ENCODE data around the gene EFL1.

Gene EFL1

GRCh38 chr15:82114660-82115059 is 147.9 kb downstream of the EFL1 start:
- DNase-seq: no peak

DNA sequence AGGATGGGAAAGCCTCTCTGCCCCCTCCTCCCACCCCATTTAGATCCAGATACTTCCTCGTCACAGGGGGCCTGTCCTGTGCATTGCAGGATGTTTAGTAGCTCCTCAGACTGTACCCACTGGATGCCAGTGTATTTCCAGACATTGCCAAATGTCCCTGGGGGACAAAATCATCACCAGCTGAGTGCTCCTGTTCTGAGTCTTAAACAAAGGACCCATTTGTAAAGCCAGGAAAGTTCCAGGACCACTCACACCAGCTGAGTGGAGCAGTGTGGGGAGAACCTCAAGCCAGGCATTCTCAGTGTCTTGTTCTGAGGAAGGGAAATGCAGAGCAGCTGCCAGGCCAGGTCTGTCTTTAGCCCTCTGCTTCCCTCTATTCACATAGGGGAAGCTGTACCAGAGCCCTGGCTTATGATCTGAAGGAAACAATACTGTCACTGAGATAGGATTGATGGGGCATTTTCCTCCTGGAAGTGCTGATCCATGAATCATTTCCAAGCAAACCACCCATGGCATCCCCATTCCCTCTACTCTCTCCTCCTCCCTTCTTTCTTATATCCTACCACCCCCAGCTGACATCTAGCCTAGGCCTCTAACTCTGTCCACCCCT is 149.3 kb downstream of the EFL1 start:
- DNase-seq: no peak

- no peak for DNase-seq
These were observed 150.6 kb downstream of the EFL1 start for GRCh38 chr15:82111918-82112317.

GRCh38 chr15:82110144-82110543 is 152.4 kb downstream of the EFL1 start:
- DNase-seq: no peak

DNA sequence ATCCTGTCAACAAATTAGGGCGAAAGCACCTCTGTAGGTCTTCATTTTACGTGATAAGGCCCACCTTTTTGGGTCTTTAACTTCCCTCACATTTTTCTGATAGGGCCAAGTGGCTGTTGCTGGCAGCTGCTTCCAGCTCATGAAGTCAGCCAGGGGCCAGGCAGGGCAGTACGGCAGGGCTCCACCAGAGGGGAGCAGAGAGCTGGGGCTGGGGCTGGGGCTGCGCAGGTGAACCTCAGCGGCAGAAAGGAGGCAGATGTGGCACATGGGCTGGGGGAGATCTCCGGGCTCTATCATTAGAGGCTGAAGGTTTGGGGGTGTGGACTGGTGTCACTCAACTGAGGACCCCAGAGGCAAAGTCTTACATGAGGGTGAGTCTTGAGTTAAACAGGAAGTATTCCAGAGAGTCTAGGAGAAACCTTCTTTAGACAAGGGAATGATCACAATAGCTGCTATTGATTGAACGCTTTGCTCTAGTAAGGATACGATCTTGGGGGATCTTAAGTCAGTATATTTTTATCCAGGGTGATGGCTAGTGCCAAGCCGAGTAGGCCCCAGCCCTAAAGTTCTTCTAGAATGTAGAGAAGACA is 153.9 kb downstream of the EFL1 start:
- peak; percentile 56 for DNase-seq

DNA sequence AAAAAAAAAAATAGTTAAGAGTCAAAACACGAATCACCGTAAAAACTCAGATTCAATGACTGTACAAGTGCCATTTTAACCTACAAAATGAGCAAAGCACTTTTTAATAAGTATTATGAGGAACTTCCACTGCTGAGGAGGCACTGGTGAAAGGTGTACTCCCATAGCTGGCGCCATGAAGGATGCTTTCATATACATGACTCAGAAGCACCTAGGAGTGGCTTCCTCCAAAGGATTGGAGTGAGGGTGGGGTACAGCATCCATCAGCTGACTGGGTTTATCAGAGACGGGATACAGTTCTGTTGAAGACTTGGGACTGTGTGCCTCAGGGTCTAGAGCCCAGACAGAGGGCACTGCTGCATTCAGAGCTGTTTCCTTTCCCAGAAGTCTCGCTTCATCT is 155.9 kb downstream of the EFL1 start:
- DNase-seq: no peak

DNA sequence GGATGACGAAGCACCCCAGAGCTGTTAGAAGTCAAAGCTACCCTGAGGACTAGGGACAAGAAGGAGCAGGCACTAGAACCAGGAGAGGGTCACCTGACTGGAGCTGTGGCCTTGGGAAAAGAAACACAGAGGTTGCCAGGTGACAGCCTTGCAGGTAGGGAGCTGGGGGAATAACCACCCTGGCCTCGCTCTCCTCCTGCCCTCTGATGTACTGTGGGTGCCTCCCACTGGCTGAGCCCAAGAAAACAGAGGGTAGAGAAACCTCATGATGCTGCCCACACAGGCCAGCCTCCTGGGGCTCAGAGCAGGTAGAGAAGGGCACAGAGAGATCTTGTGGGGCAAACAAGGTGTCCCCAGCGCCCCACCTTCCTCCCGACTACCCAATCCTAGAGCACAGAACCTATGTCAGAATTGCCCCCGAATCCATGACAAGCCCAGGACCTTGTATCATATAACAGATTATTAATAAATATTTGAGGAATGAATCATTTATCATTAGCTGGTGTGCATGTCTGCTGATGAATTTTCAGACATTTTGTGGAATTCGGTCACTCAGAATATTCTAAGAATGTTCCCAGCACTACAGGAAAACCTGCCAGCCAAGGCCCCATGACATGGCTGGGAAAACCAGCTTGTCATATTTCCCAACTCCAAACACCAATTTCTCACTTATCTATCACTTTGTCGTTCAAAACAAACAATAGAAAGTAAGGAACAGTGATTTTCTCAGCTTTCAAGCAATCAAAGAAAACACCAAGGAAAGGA is 156.9 kb downstream of the EFL1 start:
- no peak for DNase-seq

DNA sequence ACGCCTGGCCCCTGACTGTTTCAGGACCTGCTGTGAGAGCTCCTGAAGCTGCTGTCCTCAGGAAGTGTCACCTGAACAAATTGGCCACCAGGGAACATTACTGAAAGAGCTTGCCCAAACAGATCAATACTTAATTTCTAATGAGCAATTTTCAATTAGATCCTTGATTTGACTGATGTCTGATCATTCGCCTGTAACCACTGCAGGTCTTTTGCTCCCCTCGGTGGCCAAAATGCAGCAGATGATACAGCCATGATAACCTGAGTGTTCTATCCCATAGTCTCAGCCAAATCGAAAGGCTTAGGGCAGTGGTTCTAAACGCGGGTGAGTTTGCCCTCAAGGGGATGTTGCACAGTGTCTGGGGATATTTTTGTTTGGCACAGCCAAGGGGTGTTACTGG is 159.1 kb downstream of the EFL1 start:
- DNase-seq: no peak

GRCh38 chr15:82100111-82100929 is 162.2 kb downstream of the EFL1 start:
- DNase-seq: no peak

- no peak for DNase-seq
These were observed 163.9 kb downstream of the EFL1 start for GRCh38 chr15:82098674-82099073.

- no peak for DNase-seq
These were observed 166.7 kb downstream of the EFL1 start for GRCh38 chr15:82095803-82096202.

DNA sequence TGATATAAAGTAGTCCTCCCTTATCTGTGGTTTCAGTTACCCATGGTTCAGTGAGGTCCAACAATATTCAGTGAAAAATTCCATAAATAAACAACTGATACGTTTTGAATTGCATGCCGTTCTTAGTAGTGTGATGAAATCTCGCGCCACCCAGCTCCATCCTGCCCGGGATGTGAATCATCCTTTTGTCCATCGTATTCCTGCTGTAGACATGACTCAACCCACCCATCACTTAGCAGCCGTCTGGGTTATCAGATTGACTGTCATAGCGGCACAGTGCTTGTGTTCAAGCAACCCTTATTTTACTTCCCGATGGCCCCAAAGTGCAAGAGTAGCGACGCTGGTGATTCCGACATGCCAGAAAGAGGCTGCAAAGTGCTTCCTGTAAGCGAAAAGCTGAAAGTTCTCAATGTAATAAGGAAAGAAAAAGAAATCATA is 168.7 kb downstream of the EFL1 start:
- DNase-seq: no peak

DNA sequence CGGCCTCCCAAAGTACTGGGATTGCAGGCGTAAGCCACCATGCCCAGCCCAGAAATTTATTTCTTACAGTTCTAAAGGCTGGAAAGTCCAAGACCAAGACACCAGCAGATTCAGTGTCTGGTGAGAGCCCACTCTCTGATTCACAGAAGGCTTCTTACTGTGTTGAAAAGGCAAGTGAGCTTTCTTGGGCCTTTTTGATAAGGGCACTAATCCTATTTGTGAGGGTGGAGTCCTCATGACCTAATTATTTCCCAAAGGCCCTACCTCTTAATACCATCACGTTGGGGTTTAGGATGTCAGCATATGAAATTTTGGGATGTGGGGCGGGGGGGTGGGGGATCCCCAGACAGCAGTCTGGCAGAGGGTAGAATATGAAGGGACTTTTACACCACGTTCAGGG is 169.2 kb downstream of the EFL1 start:
- DNase-seq: no peak

DNA sequence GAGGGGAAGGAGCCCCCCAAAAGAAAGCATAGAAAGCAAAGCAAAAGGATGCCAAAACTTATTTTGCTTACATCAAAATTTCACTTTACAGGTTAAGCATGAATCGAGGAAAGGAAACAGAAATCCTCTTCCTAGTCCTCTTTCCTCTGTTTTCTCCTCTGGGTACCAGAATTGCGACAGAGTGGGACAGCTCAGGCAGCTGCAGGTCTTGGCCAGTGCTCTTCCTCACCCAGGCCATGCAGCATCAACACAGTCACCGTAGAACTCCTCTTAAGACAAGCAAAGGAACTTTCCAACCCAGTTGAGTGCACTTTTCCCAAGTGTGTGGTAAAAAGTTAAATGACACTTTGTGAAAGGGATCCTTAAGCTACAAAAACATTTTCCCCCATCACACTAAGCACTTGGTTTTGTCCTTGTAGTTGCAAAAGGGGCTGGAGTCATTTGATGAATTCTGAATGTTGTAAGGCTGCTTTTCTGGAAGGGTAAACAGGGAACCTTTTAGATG is 170.8 kb downstream of the EFL1 start:
- DNase-seq: no peak

DNA sequence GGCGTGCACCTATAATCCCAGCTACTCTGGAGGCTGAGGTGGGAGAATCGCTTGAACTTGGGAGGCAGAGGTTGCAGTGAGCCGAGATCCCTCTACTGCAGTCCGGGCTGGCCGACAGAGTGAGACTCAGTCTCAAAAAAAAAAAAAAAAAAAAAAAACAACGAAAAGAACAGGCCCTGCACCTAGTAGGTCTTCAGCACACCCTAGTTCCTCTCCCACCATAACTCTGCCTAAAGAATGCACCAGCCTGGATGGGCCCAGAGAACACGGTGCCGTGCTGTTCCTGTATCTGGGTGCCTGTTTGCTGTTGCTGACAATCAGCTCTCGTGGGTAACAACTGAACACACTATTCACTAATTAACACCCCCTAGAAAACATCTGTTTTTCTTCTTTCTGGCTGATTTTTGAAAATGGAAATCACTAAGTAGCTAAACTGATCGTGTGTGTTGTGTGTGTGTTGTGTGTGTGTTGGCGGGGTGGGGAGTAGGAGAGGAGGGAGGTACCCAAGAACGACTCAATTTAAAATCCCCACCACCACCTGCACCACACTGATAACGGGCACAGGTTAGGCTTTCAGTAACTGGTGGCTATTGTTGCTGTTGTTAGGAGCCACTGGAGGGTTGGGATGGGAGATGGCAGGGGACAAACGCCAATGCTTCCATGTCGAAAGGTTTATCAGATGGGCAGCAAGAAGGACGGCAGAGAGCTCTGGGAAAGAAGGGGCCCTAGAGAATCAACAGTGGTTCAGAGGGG is 176.1 kb downstream of the EFL1 start:
- DNase-seq: no peak

DNA sequence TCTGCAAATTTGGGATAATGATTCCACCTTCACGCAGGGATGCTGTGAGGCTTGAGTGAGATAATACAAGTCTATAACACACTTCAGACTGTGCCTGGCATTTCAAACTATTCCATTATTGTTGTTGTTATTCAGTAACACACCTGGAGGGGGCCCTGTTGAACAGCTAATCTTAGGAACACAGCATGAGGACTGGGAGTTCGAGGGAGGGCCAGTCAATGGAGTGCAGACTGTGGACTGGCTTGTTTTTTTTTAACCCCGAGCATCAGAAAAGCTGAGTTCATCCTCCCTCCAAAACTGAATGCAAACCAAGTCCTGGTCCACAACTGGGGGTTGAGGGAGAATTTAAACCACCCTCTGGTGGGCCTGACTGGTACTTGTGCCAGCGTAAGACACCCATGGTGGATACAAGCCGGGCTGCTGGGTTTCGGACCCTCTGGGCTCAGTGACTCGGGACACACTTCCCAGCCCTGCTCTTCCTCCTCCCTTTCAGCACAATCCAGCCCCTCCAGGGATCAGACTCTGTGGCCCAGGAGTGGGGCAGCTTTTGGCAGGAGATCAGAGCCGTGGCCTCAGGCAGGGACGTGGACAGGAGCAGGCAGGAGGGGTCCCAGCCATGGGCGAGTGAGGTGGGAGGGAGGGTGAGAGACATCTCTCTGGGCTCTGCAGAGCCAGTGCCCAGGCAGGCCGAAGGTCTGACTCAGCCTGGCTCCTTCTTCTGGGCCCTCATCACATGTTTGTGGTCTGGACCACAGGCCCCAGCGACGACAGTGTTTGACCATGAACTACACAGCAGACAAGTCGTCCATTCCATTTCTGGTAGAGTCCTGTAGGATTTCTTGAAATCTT is 180.4 kb downstream of the EFL1 start:
- no peak for DNase-seq

- DNase-seq: no peak
These were observed 181.8 kb downstream of the EFL1 start for GRCh38 chr15:82080774-82081173.
